T-helper 1 cell treated with Interleukin-12 subunit alpha and Interleukin-12 subunit beta and Interleukin-4 antibody, amounts not matched to agents 30 ng/mL and 1 ng/mL, for 36 hours (primary cell): ENCODE measurements around the gene ZBTB9. TPM values are rescaled to one million over a fixed set of nuclear protein-coding genes. Genes with fewer than 3 reads are reported as not detected.

Source experiments
- intact Hi-C: fragments of 100-400 bp; cut with micrococcal nuclease; formaldehyde crosslinking; loops from one replicate; pipeline ENCODE4 v1.15.1; 2024
- total RNA-seq: library from RNA; stranded (reverse); gene quantifications from 2 replicates; pipeline ENCODE4 v1.2.3, GENCODE V29; 2022

The ZBTB9 gene
- total RNA-seq, 1 donor from 2014 or later: 11.7 TPM

DNA sequence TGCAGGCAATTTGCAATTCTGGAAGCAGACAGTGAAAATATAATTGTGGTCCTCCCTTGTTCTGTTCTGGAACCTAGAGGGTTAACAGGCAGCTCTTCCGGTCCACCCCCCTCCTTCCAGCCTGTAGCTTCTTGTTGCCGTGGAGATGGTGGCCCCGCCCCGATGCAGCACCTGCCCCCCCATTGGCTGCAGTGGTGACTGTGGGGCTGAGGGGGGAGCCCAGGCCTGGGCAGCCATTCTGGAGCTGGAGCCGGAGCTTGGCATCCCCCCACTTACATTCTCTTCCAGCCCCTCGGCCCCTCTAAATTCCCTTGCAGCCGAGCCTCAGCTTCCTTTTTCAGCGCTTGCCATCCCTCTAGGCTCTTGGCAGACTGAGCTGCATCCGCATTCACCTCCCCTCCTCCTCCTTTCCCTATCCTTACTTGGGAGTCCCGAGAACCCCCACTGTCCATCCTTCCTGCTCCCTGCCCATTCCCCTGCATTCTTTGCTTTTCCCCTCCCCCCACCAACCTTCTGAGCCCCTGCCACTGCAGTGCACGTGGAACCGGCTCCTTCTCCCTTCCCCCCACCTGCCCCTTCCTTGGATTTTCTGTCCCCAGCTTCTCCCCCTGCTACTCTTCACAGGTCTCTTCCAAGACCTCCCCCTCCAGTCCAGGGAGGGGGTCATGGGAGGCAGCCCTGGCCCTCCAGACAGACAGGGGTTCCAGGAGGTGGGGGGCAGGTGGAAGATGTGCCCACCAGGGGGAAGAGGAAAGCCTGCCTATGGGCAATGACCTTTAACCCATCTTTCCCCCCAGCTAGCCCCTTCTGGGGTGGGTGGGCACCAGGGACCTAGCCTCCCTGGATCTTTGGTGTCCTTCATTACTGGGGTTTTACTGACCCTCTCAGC lies 23.1 kb upstream of the ZBTB9 start:
- intact Hi-C loops: loop anchor here (1.0 kb wide), 1 partner anchor 23 kb away; the partner anchor contains the start of gene ZBTB9

DNA sequence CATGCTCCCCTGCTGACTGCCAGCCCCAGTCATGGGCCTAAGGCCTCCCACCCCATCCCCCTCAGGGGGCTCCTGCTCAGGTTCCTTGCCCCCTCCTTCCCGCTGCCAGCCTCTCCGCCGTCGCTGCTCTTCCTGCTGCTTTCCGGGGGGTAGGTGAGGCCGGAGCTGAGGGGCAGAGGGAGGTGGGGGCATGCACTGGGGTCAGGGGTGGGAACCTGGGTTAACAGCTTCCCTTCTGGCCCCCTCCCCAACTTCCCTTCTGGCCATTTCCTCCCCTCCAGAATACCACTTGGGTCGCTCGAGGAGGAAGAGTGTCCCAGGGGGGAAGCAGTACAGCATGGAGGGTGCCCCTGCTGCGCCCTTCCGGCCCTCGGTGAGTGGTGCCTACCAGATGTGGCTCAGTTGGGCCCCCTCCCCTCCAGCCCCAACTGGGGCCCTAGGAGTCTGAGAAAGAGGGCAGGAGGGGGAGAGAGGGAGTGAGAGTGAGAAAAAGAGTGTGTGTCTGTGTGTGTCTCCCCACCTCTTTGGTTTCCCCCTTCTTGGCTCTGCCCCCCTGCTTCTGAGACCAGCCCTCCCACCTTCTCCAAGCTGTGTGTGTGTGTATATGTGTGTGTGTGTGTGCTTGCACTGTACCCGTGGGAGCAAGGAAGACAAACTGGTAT lies 22.4 kb upstream of the ZBTB9 start:
- intact Hi-C loops: loop anchor here (1.0 kb wide), 1 partner anchor 22 kb away; the partner anchor contains the start of gene ZBTB9

DNA sequence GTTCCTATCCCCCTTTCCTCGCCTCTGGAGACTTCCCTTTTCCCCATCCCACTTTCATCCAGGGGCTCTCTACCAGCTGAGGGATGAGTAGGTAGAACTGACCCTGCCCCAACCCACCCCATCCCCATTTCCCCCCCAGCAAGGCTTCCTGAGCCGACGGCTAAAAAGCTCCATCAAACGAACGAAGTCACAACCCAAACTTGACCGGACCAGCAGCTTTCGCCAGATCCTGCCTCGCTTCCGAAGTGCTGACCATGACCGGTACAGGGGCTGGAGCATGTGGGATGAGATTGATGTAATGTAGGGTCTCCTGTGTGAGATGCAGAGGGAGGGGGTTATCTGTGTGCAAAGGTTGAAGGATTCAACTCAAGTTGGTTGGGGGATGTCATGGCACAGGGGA lies 21.8 kb upstream of the ZBTB9 start:
- intact Hi-C loops: no loop called here

DNA sequence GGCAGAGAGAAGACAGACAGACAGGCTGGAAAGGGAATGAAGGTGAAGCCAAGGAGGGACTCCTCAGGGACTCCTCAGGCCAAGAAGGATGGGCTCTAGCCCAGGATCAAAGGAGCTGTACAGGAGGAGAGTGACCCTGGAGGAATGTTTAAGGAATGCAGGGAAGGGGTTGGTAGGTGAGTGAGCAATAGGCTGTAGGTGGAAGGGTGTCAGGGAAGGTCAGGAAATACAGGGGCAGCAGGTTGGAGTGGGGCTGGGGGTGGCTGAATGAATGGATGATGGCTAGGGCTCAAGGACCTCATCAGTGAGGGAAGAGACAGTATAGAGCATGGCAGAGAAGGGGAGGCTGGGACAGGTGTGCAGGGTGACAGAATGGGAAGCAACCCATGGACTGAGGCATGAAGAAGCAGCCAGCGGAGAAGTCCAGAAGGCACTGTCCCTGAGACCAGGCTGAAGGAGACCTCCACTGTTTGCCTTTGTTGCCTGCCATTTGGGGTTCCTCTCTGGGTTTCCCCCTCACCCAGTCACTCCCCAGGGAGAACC lies 21.3 kb upstream of the ZBTB9 start:
- intact Hi-C loops: no loop called here

DNA sequence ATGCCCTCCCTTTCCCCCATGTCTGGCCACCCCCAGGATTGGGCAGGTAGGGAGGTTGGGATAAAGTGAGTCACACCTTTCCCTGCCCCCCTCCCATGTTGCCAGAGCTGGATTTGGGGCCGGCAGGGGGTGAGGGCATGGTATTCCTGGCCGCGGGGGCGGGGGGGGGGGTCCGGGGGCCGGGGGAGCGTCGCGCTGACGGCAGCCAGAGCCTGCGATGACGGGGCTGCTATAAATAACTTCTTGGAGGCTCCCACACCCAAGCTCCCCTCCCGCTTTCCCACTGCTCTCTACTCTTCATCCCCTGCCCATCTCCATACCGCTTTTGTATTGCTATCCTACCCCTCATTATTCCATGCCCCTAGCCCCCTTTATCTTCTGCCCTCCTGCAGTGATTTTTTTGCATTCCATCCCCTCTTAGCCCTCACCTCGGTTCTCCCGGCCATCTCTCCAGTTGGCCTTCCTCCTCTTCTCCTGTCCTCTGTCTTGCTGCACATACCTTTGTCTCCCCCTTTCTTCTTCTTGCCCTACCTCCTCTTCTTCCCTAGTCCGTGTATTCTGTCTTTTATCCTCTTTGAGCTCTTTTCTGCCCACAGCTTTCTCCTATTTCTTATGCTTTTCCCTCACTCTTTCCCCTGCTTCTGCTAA lies 20.7 kb upstream of the ZBTB9 start:
- intact Hi-C loops: no loop called here

DNA sequence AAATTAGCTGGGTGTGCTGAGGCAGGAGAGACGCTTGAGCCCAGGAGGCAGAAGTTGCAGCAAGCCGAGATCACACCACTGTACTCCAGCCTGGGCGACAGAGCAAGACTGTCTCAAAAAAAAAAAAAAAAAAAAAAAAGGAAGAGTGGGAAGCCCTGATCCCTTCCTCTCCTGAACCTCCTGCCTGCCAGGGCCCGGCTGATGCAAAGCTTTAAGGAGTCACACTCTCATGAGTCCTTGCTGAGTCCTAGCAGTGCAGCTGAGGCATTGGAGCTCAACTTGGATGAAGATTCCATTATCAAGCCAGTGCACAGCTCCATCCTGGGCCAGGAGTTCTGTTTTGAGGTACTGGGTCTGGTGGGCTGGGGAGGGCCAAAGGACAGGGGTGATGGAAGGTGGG lies 19.4 kb upstream of the ZBTB9 start:
- intact Hi-C loops: no loop called here

DNA sequence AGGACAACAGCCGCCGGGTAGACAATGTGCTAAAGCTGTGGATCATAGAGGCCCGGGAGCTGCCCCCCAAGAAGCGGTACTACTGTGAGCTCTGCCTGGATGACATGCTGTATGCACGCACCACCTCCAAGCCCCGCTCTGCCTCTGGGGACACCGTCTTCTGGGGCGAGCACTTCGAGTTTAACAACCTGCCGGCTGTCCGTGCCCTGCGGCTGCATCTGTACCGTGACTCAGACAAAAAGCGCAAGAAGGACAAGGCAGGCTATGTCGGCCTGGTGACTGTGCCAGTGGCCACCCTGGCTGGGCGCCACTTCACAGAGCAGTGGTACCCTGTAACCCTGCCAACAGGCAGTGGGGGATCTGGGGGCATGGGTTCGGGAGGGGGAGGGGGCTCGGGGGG lies 16.7 kb upstream of the ZBTB9 start:
- intact Hi-C loops: no loop called here

DNA sequence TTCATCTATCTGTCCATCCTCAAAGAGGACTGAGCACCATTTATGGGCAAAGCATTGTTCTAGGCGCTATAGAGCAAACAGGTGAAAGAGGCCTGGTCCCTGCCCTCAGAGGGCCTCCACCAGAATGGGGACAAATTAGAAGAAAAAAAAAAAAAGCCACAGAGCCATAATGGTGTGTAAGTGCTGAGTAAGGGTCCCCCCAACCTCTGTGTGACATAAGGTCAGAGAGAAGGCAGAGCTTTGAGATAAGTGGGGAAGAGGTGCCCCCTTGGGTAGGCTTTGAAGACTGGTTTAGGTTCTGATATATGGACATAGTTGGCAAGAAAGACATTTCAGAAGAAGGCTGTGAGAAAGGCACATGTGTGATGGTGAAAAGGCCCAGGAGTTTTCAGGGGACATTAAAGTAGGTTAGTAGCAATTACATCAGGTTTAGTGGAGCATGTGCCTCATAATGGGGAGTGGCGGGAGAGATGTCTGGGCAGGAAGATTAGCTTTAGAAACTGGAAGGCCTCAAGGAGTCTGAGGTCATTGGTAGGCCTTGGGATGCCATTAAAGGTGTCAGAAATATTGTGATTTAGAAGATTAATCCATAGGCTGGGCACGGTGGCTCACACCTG lies 15.3 kb upstream of the ZBTB9 start:
- intact Hi-C loops: no loop called here

DNA sequence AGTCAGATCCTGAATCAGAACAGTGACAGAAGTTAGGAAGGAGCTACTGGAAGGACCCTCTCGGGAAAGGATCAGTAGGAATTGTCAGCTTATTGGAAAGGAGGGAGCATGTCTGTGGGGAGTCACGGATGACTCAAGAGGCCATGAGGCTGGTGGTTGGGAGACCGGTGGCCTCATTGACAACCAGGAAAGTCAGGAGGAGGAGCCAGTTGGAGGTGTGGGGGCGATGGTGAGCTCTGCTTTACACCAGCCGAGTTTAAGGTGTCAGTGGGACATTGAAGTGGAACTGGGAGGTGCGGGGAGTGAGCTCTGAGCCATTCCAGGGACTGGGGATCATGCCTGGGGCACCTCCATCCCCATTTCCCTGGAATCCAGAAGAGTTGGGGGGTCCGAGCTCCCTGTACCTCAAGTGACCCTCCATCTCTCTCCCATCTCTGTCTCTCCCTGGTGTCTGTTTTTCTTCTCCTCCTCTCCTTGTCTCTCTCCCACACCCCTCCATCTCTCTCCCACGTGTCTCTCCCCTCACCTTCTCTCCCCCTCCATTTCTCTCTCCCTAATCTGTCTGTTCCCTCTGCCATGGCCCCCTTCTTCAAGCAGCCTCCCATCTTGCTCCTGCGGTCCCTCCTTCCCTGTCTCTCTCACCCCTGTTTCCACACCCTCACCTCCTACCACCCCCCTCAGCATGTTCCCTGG lies 14.3 kb upstream of the ZBTB9 start:
- intact Hi-C loops: no loop called here

DNA sequence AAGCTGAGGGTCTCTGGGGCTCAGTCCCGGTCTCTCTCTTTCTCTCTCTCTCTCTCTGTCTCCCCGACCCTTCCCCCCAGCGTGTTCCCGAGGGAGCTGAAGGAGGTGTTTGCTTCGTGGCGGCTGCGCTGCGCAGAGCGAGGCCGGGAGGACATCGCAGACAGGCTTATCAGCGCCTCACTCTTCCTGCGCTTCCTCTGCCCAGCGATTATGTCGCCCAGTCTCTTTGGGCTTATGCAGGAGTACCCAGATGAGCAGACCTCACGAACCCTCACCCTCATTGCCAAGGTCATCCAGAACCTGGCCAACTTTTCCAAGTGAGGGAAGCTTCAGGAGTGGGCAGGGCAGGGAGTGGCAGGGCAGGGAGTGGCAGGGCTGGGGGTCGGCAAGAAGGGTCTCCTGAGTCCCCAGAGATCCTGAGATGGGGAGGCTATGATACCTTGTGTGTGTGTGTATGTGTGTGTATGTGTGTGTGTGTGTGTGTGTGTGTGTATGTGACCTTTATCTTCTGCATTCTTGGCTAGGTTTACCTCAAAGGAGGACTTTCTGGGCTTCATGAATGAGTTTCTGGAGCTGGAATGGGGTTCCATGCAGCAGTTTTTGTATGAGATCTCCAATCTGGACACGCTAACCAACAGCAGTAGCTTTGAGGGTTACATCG lies 13.6 kb upstream of the ZBTB9 start:
- intact Hi-C loops: no loop called here

DNA sequence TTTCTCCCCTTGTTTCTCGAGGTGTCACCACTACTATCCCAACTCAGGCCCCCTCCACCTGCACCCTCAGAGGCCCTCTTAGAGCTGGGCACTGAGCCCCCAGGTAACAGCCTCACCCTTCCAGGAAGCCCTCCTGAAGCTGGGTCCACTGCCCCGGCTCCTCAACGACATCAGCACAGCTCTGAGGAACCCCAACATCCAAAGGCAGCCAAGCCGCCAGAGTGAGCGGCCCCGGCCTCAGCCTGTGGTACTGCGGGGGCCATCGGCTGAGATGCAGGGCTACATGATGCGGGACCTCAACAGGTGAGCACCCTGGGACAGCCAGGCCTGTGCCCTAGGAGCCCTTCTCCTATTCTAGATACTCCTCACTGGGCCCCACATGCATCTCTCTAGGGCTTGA lies 12.9 kb upstream of the ZBTB9 start:
- intact Hi-C loops: no loop called here

DNA sequence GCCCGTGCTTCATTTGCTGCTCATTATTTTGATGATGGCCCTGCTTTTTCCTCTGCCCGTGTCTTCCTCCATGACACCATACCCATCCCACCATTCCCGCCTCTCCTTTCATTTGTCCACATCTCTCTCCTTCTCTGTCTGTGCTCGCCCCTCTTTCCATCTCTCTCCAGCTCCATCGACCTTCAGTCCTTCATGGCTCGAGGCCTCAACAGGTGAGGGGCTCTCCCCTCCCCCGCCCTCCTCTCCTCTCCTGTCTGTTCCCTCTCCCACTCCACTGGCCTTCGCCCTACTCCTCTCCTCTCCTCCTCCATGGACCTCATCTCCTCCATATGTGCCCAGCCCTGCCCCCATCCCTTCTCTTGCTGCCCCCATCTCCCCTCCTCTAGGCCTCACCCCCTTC lies 12.1 kb upstream of the ZBTB9 start:
- intact Hi-C loops: no loop called here

DNA sequence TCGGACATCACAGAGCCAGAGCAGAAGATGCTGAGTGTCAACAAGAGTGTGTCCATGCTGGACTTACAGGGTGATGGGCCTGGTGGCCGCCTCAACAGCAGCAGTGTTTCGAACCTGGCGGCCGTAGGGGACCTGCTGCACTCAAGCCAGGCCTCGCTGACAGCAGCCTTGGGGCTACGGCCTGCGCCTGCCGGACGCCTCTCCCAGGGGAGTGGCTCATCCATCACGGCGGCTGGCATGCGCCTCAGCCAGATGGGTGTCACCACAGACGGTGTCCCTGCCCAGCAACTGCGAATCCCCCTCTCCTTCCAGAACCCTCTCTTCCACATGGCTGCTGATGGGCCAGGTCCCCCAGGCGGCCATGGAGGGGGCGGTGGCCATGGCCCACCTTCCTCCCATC lies 11.4 kb upstream of the ZBTB9 start:
- intact Hi-C loops: no loop called here

DNA sequence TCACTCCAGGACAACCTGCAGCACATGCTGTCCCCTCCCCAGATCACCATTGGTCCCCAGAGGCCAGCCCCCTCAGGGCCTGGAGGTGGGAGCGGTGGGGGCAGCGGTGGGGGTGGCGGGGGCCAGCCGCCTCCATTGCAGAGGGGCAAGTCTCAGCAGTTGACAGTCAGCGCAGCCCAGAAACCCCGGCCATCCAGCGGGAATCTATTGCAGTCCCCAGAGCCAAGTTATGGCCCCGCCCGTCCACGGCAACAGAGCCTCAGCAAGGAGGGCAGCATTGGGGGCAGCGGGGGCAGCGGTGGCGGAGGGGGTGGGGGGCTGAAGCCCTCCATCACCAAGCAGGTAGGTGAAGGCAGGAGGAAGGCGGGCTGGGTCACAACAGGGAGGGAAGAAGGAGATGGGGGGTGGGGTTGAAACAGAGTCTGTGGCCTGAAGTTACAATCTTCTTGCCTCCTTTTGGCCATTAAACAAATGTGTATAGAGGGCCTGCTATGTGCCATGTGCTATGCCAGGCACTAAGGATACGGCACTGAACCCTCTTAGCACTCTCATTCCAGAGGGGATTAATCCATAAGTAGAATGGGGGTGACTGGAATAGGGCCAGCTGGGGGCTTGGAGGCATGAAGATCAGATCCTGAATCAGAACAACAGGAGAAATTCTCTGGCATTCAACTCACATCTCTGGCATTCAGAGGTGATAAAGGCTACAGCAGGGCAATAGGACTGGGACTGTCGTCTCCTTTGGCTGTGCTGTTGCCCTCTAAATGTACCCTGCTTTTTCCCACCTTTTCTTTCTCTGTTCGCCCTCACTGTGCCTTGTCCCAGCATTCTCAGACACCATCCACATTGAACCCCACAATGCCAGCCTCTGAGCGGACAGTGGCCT lies 10.5 kb upstream of the ZBTB9 start:
- intact Hi-C loops: no loop called here

DNA sequence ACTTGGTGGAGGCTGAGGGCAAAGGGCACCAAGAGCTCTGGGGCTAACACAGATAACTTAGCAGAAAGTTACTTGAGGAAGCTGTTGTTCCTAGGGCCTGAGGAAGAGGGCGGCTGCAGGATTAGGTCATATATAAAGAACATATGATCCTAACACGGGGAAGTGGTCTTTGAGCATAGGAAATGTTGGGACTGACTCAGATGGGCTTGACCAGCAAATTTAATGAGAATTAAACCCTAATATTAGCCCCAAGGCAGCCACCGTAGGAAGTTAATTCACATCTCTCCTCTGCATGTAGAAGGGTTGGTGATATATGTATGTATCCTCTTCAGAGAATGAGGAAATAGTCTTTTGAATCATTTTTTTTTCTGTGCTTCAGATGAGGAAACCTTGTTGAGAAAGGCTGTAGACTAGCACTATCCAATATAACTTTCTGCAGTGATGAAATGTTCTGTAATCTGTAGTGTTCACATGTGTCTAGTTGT lies 9.2 kb upstream of the ZBTB9 start:
- intact Hi-C loops: no loop called here

DNA sequence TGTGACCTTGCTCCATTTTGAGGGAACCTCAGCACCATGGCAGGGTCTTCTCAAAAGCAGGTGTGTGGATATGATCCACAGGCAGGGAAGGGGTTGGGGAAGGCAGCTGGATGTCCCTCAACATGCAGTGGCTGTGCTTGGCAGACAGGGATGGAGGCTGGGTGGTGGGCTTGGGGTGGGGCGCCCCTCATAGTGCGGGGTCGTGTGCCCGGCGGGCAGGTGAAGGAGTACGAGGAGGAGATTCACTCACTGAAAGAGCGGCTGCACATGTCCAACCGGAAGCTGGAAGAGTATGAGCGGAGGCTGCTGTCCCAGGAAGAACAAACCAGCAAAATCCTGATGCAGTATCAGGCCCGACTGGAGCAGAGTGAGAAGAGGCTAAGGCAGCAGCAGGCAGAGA lies 8.0 kb upstream of the ZBTB9 start:
- intact Hi-C loops: no loop called here

DNA sequence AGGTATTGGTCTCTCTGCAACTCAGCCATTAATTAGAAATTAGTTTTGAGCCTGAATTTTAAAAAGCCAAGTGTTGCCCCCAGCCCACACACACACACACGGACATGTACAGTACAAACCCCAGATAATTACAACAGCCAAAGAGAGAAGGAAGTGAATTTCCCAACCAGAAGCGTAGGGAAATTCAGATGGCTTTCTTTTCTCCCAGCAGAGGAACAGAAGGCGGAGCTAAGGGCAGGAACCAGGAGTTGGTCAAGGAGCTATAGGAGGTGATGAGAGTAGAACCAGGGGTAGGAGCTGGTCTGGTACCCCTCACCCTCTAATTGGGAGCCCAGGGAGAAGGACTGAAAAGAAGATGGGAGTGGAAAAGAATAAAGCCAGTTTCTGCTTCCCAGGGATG lies 3.9 kb upstream of the ZBTB9 start:
- intact Hi-C loops: loop anchor here (5.0 kb wide), 1 partner anchor 172 kb away; the partner anchor contains the start of gene ITPR3

DNA sequence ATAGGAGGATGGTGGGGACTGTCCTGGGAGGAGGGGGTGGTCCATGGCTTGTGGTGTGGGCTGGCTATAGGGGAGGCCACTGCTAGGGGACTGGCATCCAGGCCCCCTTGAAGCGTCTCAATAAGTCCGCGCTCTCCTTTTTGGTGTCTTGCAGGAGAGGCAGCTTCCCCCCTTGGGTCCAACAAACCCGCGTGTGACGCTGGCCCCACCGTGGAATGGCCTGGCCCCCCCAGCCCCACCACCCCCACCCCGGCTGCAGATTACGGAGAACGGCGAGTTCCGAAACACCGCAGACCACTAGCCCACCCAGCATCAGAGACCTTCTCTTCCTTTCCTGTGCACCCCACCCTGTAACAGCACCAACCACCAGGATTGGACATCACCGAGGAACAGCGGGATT lies 2.8 kb upstream of the ZBTB9 start:
- intact Hi-C loops: loop anchor here (5.0 kb wide), 1 partner anchor 171 kb away; the partner anchor contains the start of gene ITPR3

DNA sequence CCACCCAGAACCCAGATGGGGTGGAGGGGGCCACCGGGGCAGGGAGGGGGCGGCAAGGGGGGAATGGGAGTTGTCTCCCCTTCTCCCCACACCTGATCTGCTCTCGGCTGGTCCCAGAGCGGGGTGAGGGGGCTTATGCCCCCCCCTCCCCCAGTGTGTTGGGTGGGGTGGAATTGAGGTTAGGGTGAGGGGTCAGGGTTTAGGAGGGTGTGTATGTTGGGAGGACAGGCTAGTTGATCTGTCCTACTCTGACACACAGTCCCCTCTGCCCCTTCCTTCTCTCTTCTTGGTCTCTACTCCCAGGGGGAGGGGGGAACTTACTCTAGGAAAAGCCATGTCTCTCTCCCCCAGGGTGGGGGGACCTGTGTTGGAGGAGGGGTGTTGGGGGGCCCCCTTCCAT lies 1.9 kb upstream of the ZBTB9 start:
- intact Hi-C loops: loop anchor here (5.0 kb wide), 1 partner anchor 170 kb away; the partner anchor contains the start of gene ITPR3
